MM.1S (cell line): ENCODE results near the gene CRMP1.

Experiments used
- DNase-seq: peaks from one replicate; pipeline ENCODE4 v3.0.0-alpha.2; 2015
- H2AFZ ChIP-seq: fragments of 300-600 bp; sonication (generic); 2 replicates; pipeline ENCODE4 v1.6.0; 2016; ENCODE audit warnings: antibody characterized with exemption, low read length
- H3F3A ChIP-seq: fragments of 300-600 bp; sonication (generic); 2 replicates; pipeline ENCODE4 v1.6.1; 2016; ENCODE audit warnings: mild to moderate bottlenecking, antibody characterized with exemption, low read length, moderate library complexity, mixed read lengths; ENCODE audit not compliant: insufficient read depth
- H3K27ac ChIP-seq: fragments of 300-600 bp; sonication (generic); 2 replicates; pipeline ENCODE4 v1.5.1; 2016; ENCODE audit warnings: mild to moderate bottlenecking, low read length
- H3K27me3 ChIP-seq: fragments of 300-600 bp; sonication (generic); replicated peaks from 2 replicates; pipeline ENCODE4 v1.6.0; 2016; ENCODE audit warnings: low read length; ENCODE audit not compliant: insufficient read depth
- H3K36me3 ChIP-seq: fragments of 300-600 bp; sonication (generic); replicated peaks from 2 replicates; pipeline ENCODE4 v1.6.1; 2016; ENCODE audit warnings: mild to moderate bottlenecking, low read length, mixed read lengths; ENCODE audit not compliant: insufficient read depth
- H3K4me1 ChIP-seq: fragments of 300-600 bp; sonication (generic); 2 replicates; pipeline ENCODE4 v1.6.1; 2016; ENCODE audit warnings: low read length, mixed read lengths
- H3K4me2 ChIP-seq: fragments of 300-600 bp; sonication (generic); 2 replicates; pipeline ENCODE4 v1.6.0; 2016; ENCODE audit warnings: low read depth, low read length
- H3K4me3 ChIP-seq: fragments of 300-600 bp; sonication (generic); 2 replicates; pipeline ENCODE4 v1.5.1; 2016; ENCODE audit warnings: low read length, mixed read lengths
- H3K79me2 ChIP-seq: fragments of 300-600 bp; sonication (generic); 2 replicates; pipeline ENCODE4 v1.6.1; 2016; ENCODE audit warnings: mixed run types, low read length, mixed read lengths
- H3K9ac ChIP-seq: fragments of 300-600 bp; sonication (generic); 2 replicates; pipeline ENCODE4 v1.6.1; 2016; ENCODE audit warnings: low read length, mixed read lengths
- H3K9me2 ChIP-seq: fragments of 300-600 bp; sonication (generic); replicated peaks from 2 replicates; pipeline ENCODE4 v1.6.1; 2016; ENCODE audit warnings: mild to moderate bottlenecking, low read length, mixed read lengths; ENCODE audit not compliant: insufficient read depth
- H3K9me3 ChIP-seq: fragments of 300-600 bp; sonication (generic); replicated peaks from 2 replicates; pipeline ENCODE4 v1.6.1; 2016; ENCODE audit warnings: mild to moderate bottlenecking, low read length, mixed read lengths; ENCODE audit not compliant: insufficient read depth
- H4K20me1 ChIP-seq: fragments of 300-600 bp; sonication (generic); 2 replicates; pipeline ENCODE4 v1.6.1; 2016; ENCODE audit warnings: mild to moderate bottlenecking, low read length, moderate library complexity, mixed read lengths; ENCODE audit not compliant: insufficient read depth
- EZH2 ChIP-seq: fragments of 300-600 bp; sonication (generic); optimal IDR thresholded peaks from 2 replicates; pipeline ENCODE3; 2017; ENCODE audit warnings: low read depth, mild to moderate bottlenecking, antibody characterized with exemption, low read length, mixed read lengths
- EZH2phosphoT487 ChIP-seq: fragments of 300-600 bp; sonication (generic); IDR thresholded peaks from 2 replicates; pipeline ENCODE4 v1.6.1; 2018; ENCODE audit warnings: antibody characterized with exemption, low read length
- TF ChIP-seq, protein P1 (sequence below): fragments of 300-600 bp; sonication (generic); IDR thresholded peaks from 2 replicates; pipeline ENCODE4 v1.5.1; 2016; ENCODE audit warnings: antibody characterized with exemption, low read length, mixed read lengths

CRMP1 gene

DNA sequence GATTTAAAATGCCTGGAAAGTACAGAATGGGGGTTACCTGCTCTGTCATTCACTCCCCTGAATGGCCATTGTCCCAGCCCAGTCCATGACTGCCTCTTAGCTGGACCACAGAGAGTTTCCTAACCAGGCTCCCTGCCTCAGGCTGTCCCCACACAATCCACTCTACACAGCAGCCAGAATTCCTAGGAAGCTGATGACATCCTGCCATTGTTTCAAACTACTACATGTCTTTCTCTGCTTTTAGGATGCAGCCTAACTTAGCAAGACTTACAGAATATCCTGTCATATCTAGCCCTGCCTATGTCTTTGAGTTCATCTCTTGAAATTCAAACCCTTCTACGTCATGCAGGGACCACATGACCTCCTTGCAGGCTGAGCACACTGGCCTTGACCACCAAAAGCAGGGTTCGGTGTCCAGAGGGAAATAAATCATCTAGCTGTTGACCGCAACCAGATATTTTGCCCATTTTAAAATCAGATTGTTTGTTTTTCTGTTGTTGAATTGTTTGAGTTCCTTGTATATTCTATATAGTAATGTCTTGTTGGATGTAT, 16.1 kb upstream of the CRMP1 start:
- Histone ChIP-seq H2AFZ (no peak overlapping the region), H3K27ac (no peak overlapping the region), H4K20me1 (no peaks in the 10 kb centered on the region), H3K79me2 (no peaks in the 10 kb centered on the region), H3K27me3 (no peaks in the 10 kb centered on the region), H3K36me3 (no peaks in the 10 kb centered on the region), H3K9ac (no peak overlapping the region), H3F3A (no peaks in the 10 kb centered on the region), H3K4me1 (no peaks in the 10 kb centered on the region), H3K4me3 (no peak overlapping the region), H3K9me2 (no peaks in the 10 kb centered on the region), H3K9me3 (no peaks in the 10 kb centered on the region), H3K4me2 (no peak overlapping the region)
- no peak for DNase-seq
- TF ChIP-seq EZH2phosphoT487 (no peak), EZH2 (no peak)
- TF ChIP-seq, protein P1, sequence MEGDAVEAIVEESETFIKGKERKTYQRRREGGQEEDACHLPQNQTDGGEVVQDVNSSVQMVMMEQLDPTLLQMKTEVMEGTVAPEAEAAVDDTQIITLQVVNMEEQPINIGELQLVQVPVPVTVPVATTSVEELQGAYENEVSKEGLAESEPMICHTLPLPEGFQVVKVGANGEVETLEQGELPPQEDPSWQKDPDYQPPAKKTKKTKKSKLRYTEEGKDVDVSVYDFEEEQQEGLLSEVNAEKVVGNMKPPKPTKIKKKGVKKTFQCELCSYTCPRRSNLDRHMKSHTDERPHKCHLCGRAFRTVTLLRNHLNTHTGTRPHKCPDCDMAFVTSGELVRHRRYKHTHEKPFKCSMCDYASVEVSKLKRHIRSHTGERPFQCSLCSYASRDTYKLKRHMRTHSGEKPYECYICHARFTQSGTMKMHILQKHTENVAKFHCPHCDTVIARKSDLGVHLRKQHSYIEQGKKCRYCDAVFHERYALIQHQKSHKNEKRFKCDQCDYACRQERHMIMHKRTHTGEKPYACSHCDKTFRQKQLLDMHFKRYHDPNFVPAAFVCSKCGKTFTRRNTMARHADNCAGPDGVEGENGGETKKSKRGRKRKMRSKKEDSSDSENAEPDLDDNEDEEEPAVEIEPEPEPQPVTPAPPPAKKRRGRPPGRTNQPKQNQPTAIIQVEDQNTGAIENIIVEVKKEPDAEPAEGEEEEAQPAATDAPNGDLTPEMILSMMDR = no peak

DNA sequence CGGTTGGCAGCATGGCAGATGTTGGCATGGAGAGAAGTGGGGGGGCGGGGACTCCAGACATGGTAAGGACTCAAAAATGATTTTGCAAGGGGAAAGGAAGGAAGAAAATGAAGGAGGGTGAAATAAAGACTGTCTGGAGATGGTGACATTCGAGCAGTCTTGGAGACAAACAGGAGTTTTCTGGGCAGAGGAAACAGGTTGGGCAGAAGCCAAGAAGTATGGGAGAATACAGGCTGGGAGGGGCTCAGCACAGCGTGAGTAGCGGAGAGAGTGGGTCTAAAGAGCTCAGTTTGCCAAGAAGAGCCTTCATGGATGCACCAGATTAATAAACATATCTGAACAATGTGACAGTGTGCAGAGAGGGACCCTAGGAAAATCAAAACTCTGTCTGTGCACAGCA, 13.3 kb upstream of the CRMP1 start:
- H3K79me2 ChIP-seq = no peaks in the 10 kb centered on the region
- no peaks in the 10 kb centered on the region for H4K20me1 ChIP-seq
- no peak overlapping the region for H3K9ac ChIP-seq
- H2AFZ ChIP-seq = no peak overlapping the region
- no peak for DNase-seq
- H3K36me3 ChIP-seq = no peaks in the 10 kb centered on the region
- H3K4me2 ChIP-seq = no peak overlapping the region
- H3K9me2 ChIP-seq = no peaks in the 10 kb centered on the region
- H3F3A ChIP-seq = no peaks in the 10 kb centered on the region
- TF ChIP-seq EZH2phosphoT487 = no peak
- no peak for TF ChIP-seq EZH2
- TF ChIP-seq, protein P1 = no peak
- no peak overlapping the region for H3K4me3 ChIP-seq
- no peaks in the 10 kb centered on the region for H3K4me1 ChIP-seq
- no peak overlapping the region for H3K27ac ChIP-seq
- no peaks in the 10 kb centered on the region for H3K27me3 ChIP-seq
- no peaks in the 10 kb centered on the region for H3K9me3 ChIP-seq

DNA sequence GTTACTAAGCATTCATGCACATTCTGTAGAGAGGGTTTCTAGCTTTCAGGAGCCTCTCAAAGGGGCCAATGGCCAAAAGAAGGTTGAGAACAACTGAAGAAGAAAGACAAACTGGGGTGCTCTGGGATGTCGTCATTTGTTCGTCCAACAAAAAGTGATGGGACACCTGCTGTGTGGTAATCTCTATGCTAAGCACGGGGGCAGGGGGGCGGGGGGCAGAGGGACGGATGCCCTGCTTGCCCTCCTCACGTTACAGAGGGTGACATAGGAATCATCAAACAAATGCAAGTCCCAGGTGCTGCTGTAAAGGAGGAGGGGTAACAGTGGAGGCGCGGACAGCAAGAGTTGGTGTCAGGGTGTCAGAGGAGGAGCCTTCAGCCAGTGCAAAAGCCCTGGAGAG, 12.8 kb upstream of the CRMP1 start:
- Histone ChIP-seq H3K9me3 (no peaks in the 10 kb centered on the region), H3K36me3 (no peaks in the 10 kb centered on the region), H4K20me1 (no peaks in the 10 kb centered on the region), H3K27ac (no peak overlapping the region), H2AFZ (no peak overlapping the region), H3K4me1 (no peaks in the 10 kb centered on the region), H3K9ac (no peak overlapping the region), H3K27me3 (no peaks in the 10 kb centered on the region), H3F3A (no peaks in the 10 kb centered on the region), H3K4me2 (no peak overlapping the region), H3K9me2 (no peaks in the 10 kb centered on the region), H3K79me2 (no peaks in the 10 kb centered on the region), H3K4me3 (no peak overlapping the region)
- TF ChIP-seq, protein P1 = no peak
- TF ChIP-seq EZH2phosphoT487 (no peak), EZH2 (no peak)
- DNase-seq = no peak
